Stimulated activated CD8-positive, alpha-beta memory T cell treated with anti-CD3 and anti-CD28 coated beads, Interleukin-4, amount 100 ng/mL, for 1 hour (primary cell): ENCODE measurements around the gene ST3GAL4.
A peak's percentile ranks its signal among the peaks of the same experiment; 100 is the strongest.

Experiments
- DNase-seq, 2 donors: peaks; one replicate each; pipeline ENCODE4 v3.0.0-alpha.2; 2020; ENCODE audit warnings: low read depth in 2 of 2, low spot score in 1 of 2

Gene ST3GAL4

GRCh38 chr11:126405374-126405773, 49.9 kb downstream of the ST3GAL4 start:
- DNase-seq = no peak

- no peak for DNase-seq
These were observed 50.4 kb downstream of the ST3GAL4 start for GRCh38 chr11:126405906-126406305.

- DNase-seq = no peak
These were observed 50.9 kb downstream of the ST3GAL4 start for GRCh38 chr11:126406368-126406767.

GRCh38 chr11:126407101-126407521, 51.6 kb downstream of the ST3GAL4 start:
- no peak for DNase-seq

- DNase-seq = no peak
These were observed 52.3 kb downstream of the ST3GAL4 start for GRCh38 chr11:126407682-126408288.

- DNase-seq = no peak
These were observed 53.0 kb downstream of the ST3GAL4 start for GRCh38 chr11:126408496-126408895.

- DNase-seq = no peak
These were observed 53.6 kb downstream of the ST3GAL4 start for GRCh38 chr11:126408901-126409619.

- DNase-seq = no peak
These were observed 54.1 kb downstream of the ST3GAL4 start for GRCh38 chr11:126409620-126409985.

GRCh38 chr11:126410649-126411048, 55.2 kb downstream of the ST3GAL4 start:
- DNase-seq = no peak

GRCh38 chr11:126411971-126412381, 56.5 kb downstream of the ST3GAL4 start:
- no peak for DNase-seq

- DNase-seq = no peak
These were observed 57.9 kb downstream of the ST3GAL4 start for GRCh38 chr11:126413426-126413825.

- DNase-seq = no peak
These were observed 58.4 kb downstream of the ST3GAL4 start for GRCh38 chr11:126413843-126414405.

GRCh38 chr11:126414615-126415014, 59.1 kb downstream of the ST3GAL4 start:
- no peak for DNase-seq

- DNase-seq = no peak
These were observed 59.6 kb downstream of the ST3GAL4 start for GRCh38 chr11:126415128-126415527.

GRCh38 chr11:126415669-126416420, 60.4 kb downstream of the ST3GAL4 start:
- no peak for DNase-seq

- DNase-seq = peak; percentile 33 to 46
These were observed 61.1 kb downstream of the ST3GAL4 start for GRCh38 chr11:126416542-126417090.

- no peak for DNase-seq
These were observed 61.8 kb downstream of the ST3GAL4 start for GRCh38 chr11:126417091-126417862.

GRCh38 chr11:126418887-126419286, 63.4 kb downstream of the ST3GAL4 start:
- DNase-seq = no peak

- no peak for DNase-seq
These were observed 64.6 kb downstream of the ST3GAL4 start for GRCh38 chr11:126419801-126420697.
